H1 (cell line): ENCODE data around the gene ARHGAP25.

Source experiments
- CHD1 ChIP-seq: IDR thresholded peaks from 2 replicates; pipeline ENCODE4 v1.6.1; 2012; ENCODE audit warnings: low read depth, low read length, improper control_type of control experiment
- CREB1 ChIP-seq: IDR thresholded peaks from 2 replicates; pipeline ENCODE4 v1.6.1; 2012; ENCODE audit warnings: inconsistent platforms
- CTCF ChIP-seq, 3 experiments: IDR thresholded peaks; 1 replicate in 2 of 3; 2 replicates in 1 of 3; pipeline versions ENCODE4 v1.5.1 to v1.6.1; 2011; ENCODE audit warnings: low read length in 3 of 3, mild to moderate bottlenecking in 3 of 3, inconsistent platforms in 2 of 3, low read depth in 1 of 3, moderate library complexity in 1 of 3; ENCODE audit not compliant: insufficient read depth in 1 of 3; ENCODE audit errors: control extremely low read depth in 1 of 3
- EZH2 ChIP-seq: fragments of 200-600 bp; sonication (generic); IDR thresholded peaks from 2 replicates; pipeline ENCODE4 v1.7.1; 2012; ENCODE audit warnings: low read depth, mild to moderate bottlenecking, moderate library complexity, low read length, inconsistent platforms; ENCODE audit not compliant: severe bottlenecking
- MAX ChIP-seq: IDR thresholded peaks from 2 replicates; pipeline ENCODE4 v1.6.1; 2012; ENCODE audit warnings: inconsistent platforms
- POLR2A ChIP-seq, 2 experiments: IDR thresholded peaks; 1 replicate in 1 of 2; 2 replicates in 1 of 2; pipeline ENCODE4 v1.6.1; 2011; ENCODE audit warnings: low read depth in 2 of 2, low read length in 2 of 2, mild to moderate bottlenecking in 2 of 2; ENCODE audit errors: control extremely low read depth in 1 of 2
- TBP ChIP-seq: IDR thresholded peaks from 2 replicates; pipeline ENCODE4 v1.6.1; 2011; ENCODE audit warnings: low read depth, low read length, improper control_type of control experiment

GRCh38 chr2:68719912-68720311, 14.7 kb upstream of the ARHGAP25 start:
- no peak for TF ChIP-seq MAX
- no peak for TF ChIP-seq POLR2A (IDR thresholded peaks at IDR 0.05; ENCODE audit: control extremely low read depth in 1 of 2, low read depth in 2 of 2, low read length in 2 of 2)
- no peak for TF ChIP-seq CHD1
- no peak for TF ChIP-seq CTCF (IDR thresholded peaks at IDR 0.05; ENCODE audit: control extremely low read depth in 1 of 3, insufficient read depth in 1 of 3, low read depth in 1 of 3, low read length in 3 of 3)
- TF ChIP-seq CREB1: no peak
- no peak for TF ChIP-seq EZH2
- TF ChIP-seq TBP: no peak
